Lower lobe of right lung (tissue), 2 donors: ENCODE results near the gene PTPN14. TPM values are rescaled to one million over a fixed set of nuclear protein-coding genes. Genes with fewer than 3 reads are reported as not detected.

Source experiments
- ATAC-seq, 2 donors: fragments of 200-7000 bp; cut with Tn5 transposase; one replicate each; pipeline ENCODE4 v1.9.1; 2020 to 2022; ENCODE audit warnings: mild to moderate bottlenecking in 2 of 2, moderate library complexity in 2 of 2
- DNase-seq: peaks from one replicate; pipeline ENCODE4 v3.0.0-alpha.2; 2020
- H3K27ac ChIP-seq: fragments of 200-600 bp; one replicate; pipeline ENCODE4 v1.8.0; 2022
- H3K27me3 ChIP-seq: fragments of 200-600 bp; one replicate; pipeline ENCODE4 v1.8.0; 2022; ENCODE audit warnings: low read depth
- H3K36me3 ChIP-seq: fragments of 200-600 bp; one replicate; pipeline ENCODE4 v1.8.0; 2022; ENCODE audit warnings: mild to moderate bottlenecking
- H3K4me1 ChIP-seq: fragments of 200-600 bp; one replicate; pipeline ENCODE4 v1.8.0; 2022
- H3K4me3 ChIP-seq: fragments of 200-600 bp; one replicate; pipeline ENCODE4 v1.8.0; 2022; ENCODE audit warnings: mild to moderate bottlenecking
- H3K9me3 ChIP-seq: fragments of 200-600 bp; one replicate; pipeline ENCODE4 v1.8.0; 2022
- intact Hi-C: fragments of 100-400 bp; cut with DNase I; formaldehyde crosslinking; loops from one replicate; pipeline ENCODE4 v1.11.0; 2022
- total RNA-seq: library from RNA; stranded (reverse); fragmentation: NEBNext Ultra II Directional; extraction: Animal tissue kit (Norgen Biotek cat#: 25700); gene quantifications from one replicate; pipeline ENCODE4 v1.2.1, GENCODE V29; 2021
- TF ChIP-seq, protein P1 (sequence below): fragments of 200-600 bp; IDR thresholded peaks from one replicate; pipeline ENCODE4 v1.8.0; 2022; ENCODE audit warnings: antibody characterized with exemption, mild to moderate bottlenecking
- donor health status: DM: no; HTN: yes; CAD: no; lungs with severe emphysema.

PTPN14 gene
- total RNA-seq, 1 donor from 2014 or later = 34.1 TPM

DNA sequence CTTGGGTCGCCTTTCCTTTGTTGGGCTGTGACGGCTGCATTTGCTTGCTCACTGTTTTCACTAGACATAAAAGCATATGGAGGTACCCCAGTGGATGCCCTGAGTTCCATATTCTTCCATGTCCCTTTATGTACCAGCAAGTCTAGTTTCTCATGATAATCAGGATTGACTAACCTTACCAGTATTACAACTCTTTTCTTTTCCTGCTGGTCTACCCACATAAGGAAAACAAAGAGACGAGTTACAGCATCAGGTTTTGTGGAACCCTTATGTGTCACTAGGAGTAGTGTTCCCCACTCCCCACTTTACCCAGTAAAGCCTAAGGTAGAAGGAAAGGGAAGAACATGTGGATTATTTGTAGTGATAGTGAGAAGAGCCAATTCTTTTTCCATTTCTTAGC lies 35.2 kb upstream of the PTPN14 start:
- no peak overlapping the region for H3K4me3 ChIP-seq
- H3K27ac ChIP-seq = no peak overlapping the region
- intact Hi-C loops = no loop called here
- DNase-seq = no peak
- ATAC-seq = no peak
- TF ChIP-seq, protein P1, sequence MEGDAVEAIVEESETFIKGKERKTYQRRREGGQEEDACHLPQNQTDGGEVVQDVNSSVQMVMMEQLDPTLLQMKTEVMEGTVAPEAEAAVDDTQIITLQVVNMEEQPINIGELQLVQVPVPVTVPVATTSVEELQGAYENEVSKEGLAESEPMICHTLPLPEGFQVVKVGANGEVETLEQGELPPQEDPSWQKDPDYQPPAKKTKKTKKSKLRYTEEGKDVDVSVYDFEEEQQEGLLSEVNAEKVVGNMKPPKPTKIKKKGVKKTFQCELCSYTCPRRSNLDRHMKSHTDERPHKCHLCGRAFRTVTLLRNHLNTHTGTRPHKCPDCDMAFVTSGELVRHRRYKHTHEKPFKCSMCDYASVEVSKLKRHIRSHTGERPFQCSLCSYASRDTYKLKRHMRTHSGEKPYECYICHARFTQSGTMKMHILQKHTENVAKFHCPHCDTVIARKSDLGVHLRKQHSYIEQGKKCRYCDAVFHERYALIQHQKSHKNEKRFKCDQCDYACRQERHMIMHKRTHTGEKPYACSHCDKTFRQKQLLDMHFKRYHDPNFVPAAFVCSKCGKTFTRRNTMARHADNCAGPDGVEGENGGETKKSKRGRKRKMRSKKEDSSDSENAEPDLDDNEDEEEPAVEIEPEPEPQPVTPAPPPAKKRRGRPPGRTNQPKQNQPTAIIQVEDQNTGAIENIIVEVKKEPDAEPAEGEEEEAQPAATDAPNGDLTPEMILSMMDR = no peak
- no peaks in the 10 kb centered on the region for H3K9me3 ChIP-seq
- no peaks in the 10 kb centered on the region for H3K36me3 ChIP-seq
- peaks cover 2% of the 10 kb centered on the region for H3K27me3 ChIP-seq
- H3K4me1 ChIP-seq = no peaks in the 10 kb centered on the region

- H3K4me1 ChIP-seq = no peaks in the 10 kb centered on the region
- no peak overlapping the region for H3K4me3 ChIP-seq
- H3K27me3 ChIP-seq = no peaks in the 10 kb centered on the region
- ATAC-seq = peak; percentile 50 to 85
- no peaks in the 10 kb centered on the region for H3K9me3 ChIP-seq
- TF ChIP-seq, protein P1 = peak; percentile 68
- intact Hi-C loops = no loop called here
- DNase-seq = no peak
- no peaks in the 10 kb centered on the region for H3K36me3 ChIP-seq
- no peak overlapping the region for H3K27ac ChIP-seq
These were observed 33.7 kb upstream of the PTPN14 start for GRCh38 chr1:214584805-214585766.

DNA sequence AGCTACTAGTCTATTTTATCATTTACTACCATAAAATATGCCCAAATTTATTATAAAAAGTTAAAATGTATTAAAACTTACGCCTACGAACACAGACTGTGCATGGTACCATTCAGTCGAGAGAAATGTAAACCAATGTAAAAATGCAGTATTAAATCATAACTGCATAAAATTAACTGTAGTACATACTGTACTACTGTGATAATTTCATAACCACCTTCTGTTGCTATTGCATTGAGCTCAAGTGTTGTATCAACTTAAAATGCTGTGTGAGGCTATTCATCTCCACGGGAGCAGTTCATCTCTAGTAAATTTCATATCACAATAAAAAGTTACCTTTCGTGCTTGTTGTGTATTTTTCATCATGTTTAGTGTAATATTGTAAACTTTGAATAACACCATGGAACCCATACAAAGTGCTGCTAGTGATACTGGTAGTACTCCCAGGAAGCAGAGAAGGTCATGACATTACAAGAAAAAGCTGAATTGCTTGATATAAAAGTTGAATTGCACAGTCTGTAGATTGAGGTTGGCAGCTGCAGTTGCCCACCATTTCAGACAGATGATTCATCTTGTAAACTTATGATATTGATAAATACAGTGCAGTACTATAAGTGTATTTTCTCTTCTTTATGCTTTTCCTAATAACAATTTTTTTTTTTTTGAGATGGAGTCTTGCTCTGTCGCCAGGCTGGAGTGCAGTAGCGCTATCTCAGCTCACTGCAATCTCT lies 32.6 kb upstream of the PTPN14 start:
- DNase-seq (no peak), ATAC-seq (no peak)
- intact Hi-C loops = no loop called here
- no peaks in the 10 kb centered on the region for H3K4me1 ChIP-seq
- H3K9me3 ChIP-seq = no peaks in the 10 kb centered on the region
- TF ChIP-seq, protein P1 = no peak
- H3K27ac ChIP-seq = no peak overlapping the region
- H3K4me3 ChIP-seq = no peak overlapping the region
- H3K36me3 ChIP-seq = no peaks in the 10 kb centered on the region
- H3K27me3 ChIP-seq = no peaks in the 10 kb centered on the region

DNA sequence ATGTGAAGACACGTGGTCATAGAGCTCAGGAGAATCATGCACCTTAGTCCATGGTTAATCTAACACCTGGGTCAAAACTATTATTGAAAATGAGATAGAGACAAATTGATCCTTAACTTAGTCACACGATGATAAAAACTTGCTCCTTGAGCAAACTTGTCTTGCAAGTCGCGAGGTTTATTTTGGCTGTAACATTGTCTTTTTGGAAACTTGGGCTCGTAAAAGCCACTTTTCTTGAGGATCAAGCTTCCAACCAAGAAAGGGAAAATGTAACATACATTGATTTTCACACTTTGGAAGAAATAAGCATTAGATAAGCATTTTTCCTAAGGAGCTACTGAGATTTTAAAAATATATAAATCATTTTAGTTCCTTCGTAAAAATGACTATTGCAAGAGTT lies 31.7 kb upstream of the PTPN14 start:
- no peak overlapping the region for H3K27ac ChIP-seq
- TF ChIP-seq, protein P1 = no peak
- no peak overlapping the region for H3K4me3 ChIP-seq
- H3K9me3 ChIP-seq = no peaks in the 10 kb centered on the region
- no peaks in the 10 kb centered on the region for H3K27me3 ChIP-seq
- DNase-seq (no peak), ATAC-seq (no peak)
- H3K36me3 ChIP-seq = no peaks in the 10 kb centered on the region
- intact Hi-C loops = no loop called here
- no peaks in the 10 kb centered on the region for H3K4me1 ChIP-seq

GRCh38 chr1:214582289-214582891 lies 31.0 kb upstream of the PTPN14 start:
- DNase-seq = no peak
- Histone ChIP-seq H3K27ac (no peak overlapping the region), H3K9me3 (no peaks in the 10 kb centered on the region), H3K36me3 (no peaks in the 10 kb centered on the region), H3K4me1 (no peaks in the 10 kb centered on the region), H3K4me3 (no peak overlapping the region), H3K27me3 (no peaks in the 10 kb centered on the region)
- no peak for ATAC-seq
- intact Hi-C loops = no loop called here
- TF ChIP-seq, protein P1 = no peak
